ENCODE measurements around the gene PTHLH.
A peak's percentile ranks its signal among the peaks of the same experiment; 100 is the strongest.

The PTHLH gene

GRCh38 chr12:27934276-27934675, 38.3 kb downstream of the PTHLH start:
- no peak for DNase-seq

DNA sequence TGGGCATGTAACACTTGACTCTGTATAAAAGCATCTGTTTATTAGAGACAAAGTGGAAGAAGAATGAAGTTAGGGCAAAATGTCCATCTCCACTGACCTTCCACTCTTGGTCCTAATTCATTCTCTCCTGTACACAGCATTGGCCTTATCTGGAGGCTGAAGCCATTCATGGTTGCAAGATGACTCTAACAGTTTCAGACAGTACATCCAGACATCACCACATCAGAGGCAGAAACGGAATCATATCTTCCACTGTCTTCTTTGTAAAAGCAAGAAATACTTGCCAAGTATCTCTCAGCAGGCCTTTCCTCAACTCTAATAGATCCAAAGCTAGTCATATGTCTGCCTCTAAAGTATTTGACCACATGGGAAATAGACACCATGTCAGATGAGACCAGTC, 41.1 kb downstream of the PTHLH start:
- no peak for DNase-seq

DNA sequence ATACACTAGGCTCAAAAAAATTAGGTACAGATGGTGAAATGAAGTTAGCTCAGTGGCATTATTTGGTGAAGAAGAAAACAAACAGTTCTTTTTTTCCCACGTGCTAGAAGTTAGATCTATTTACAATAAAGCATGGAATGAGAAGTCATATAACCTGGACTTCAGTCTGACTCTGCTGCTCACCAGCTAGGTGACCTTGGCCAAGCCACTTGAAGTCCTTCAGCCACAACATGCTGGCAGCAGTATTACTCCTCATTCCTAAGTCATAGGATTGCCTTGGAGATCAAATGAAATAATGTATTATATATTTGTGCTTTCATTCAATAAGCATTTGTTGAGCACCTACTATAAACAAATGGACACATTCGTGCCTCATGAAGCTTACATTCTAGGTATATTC, 45.2 kb downstream of the PTHLH start:
- DNase-seq, result no peak

DNA sequence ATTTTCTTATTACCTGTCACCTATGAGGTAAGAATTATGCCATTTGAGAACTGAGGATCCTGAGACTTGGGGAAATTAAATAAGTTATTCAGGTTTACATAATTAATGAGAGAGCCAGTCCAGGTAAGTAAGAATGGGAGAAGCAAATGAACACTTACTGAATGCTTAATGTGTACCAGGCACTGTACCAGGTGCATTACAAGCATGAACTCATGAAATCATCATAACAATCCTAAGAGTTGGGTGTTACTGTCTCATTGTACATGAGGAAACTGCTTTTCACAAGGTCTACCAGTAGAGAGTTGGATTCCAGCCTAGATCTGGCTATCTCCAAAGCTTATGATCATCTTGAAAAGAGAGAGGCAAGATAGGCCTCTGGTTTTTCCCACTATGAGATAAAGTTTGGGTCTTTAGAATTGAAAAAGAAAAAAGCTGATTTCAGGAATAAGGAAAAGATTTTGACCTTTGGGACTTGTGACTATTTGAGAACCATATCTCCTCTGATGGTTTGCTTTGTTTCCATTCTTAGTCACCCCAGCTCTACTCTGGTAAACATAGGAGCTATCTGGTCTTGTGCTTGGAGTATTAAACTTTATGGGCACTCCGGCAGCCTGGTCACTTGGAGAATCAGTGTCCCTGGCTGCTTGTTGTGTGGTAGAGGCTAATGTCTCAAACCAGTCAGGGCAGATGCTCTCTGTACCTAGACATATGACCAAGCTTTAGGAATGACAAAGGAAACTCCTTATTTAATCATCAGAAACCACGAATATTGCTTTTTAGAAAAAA, 48.0 kb downstream of the PTHLH start:
- no peak for DNase-seq

DNA sequence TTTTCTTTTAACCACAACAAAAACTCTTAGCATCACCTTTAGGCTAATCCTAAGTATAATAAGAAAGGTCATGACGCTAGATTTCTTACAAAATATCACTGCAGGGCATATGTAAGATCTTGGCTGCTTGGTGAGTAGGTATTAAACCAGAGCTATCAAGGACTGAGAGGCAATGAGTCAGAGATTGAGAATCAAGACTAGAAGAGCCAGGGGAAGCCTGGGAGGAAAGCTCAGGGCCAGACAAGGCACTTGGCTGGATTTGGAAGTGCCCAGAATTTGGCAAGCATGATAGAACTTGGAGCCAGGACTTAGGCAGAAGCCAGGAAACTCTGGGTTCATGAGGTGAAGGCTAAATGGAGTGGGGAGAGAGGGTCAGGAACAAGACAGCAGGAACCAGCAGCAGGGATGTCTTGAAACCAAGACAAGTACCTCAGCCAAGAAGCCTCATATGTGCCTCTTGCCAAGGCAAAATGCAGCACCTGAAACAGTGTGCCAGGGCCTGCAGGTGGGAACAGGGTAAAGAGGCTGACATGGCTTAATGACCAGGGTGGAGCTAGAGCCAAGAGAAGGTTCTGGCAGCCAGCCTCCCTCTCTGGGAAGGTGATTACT, 49.9 kb downstream of the PTHLH start:
- no peak for DNase-seq

- DNase-seq, result no peak
These were observed 52.8 kb downstream of the PTHLH start for GRCh38 chr12:27919671-27920235.

GRCh38 chr12:27915536-27915935, 57.0 kb downstream of the PTHLH start:
- no peak for DNase-seq

DNA sequence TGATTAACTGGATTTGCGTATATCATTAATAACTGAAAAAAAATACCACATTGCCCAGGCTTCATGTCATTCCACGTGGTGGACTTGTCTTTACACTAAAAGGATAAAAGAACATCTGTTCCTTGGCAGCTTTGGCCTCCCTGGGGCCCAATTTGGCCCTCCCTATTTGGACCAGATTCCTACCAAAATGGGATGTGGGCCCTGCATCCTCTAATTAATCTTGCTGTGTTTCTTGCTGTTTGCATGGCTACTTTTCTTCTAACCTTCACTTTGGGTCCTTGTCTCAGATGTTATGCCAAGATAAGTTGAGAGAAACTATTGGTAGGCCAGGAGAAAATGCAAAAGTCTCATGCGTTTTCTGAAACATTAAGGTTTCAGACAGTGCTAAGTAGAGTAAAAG, 57.5 kb downstream of the PTHLH start:
- DNase-seq, result peak in 1 of 2 experiments; percentile 2

DNA sequence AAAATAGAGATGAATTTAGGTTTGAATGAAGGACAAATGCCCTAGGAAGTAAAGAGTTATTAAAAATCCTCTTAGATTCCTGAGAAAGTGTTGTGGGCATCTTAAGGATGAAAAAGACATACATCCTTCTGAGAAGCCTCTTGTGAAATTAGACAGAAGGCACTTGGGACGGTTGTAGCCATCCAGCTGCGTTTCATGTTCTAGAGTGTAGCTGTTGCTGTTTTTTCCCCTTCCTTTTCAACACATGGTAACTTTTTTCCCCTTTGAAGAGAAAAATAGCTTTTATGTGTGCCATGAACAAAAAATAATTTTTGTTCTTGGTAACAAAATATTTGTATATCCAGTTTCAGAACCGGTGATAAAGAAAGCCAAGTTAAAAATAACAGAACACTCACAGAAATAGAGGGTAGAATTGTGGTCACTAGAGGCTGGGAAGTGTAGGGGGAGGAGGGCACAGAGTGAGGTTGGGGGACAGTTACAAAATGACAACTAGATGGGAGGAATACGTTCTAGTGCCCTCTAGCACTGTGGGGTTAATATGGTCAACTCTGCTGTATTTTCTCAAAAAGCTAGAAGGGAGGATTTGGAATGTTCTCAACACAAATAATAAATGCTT, 58.4 kb downstream of the PTHLH start:
- no peak for DNase-seq

DNA sequence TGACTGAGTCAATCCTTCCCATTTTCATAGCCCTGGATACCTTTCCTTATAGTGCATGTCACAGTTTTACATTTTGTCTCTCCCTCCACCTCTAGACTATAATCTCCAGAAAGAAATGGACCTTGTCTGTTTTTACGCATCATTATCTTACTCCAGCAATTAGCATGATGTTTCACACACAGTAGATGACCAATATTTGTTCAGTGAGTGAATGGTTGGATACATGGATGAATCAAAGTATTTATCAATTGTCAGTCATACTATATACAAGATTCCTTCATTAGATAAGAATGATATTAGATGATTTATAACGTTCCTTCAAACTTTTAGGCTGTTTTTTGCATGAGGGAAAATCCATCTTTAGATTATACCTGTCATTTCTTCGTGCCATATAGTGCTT, 61.1 kb downstream of the PTHLH start:
- DNase-seq, result no peak
